ENCODE results near the gene FAM222A.

Gene FAM222A

GRCh38 chr12:109771746-109772621 is 58.4 kb downstream of the FAM222A start:
- DNase-seq (ENCODE audit: low read depth in 2 of 2): no peak

DNA sequence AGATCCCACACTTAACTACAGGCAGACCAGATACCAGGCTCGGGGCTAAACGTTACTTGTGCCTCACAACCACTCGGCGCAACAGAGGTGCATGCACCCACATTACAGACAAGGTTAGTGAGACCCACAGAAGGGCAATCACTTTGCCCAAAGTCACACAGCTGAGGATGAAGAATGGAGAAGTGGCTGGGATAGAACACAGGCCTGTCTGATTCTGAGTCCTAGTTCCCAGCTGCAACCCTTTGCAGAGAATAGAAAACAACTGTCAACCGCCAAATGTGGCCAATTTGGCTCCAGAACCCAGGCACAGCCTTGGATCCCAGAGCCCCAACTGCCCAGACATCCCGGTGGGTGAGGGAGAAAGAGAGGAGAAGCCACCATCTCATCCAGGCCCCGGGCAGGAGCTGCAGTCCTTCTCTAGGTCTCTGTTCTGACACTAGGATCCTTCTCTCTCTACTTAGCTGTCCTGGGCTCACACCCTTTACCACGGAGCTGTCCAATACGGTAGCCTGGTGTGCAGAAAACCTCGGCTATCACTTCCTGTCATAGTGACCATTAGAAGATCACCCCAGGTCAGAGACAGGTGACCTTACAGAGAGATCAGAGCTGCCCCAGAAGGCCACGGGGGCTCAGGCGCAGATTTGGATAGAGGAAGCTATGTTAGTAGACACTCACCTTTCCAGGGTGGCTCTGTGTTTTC is 59.1 kb downstream of the FAM222A start:
- no peak for DNase-seq (ENCODE audit: low read depth in 2 of 2)

GRCh38 chr12:109773384-109774011 is 59.9 kb downstream of the FAM222A start:
- no peak for DNase-seq (ENCODE audit: low read depth in 2 of 2)

DNA sequence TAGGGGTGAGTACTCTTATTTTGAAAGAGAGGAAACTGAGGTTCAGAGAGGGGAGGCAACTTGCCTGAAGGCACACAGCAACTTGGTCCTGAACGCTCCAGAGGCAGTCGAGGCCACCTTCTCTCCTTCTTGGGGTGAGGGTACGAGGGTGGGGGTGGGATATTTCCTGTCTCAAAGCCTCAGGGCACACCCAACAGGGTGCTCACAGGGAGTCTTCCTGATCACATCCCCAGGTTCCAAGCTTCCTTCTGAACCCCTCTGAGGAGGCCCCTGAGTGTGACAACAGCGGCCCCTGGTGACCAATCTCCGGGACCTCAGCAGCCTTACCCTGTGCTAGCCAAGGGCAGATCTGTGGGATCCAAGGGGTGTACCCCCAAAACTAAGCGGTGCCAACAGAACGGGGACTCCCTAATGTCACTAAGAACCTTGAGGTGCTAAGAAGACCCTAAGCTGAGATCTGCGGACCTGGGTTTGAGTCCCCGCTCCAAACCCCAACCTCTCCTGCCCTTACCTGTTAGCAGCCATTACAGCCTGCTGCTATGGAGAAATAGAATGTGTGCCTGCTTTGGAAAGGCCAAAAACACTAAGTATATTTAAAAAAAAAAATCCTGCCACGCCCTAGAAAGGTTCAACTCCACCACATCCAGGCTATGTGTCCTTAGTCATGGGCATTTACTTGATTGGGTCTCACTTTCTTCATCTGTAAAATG is 61.7 kb downstream of the FAM222A start:
- DNase-seq (ENCODE audit: low read depth in 2 of 2): peak; percentile 52 to 67

DNA sequence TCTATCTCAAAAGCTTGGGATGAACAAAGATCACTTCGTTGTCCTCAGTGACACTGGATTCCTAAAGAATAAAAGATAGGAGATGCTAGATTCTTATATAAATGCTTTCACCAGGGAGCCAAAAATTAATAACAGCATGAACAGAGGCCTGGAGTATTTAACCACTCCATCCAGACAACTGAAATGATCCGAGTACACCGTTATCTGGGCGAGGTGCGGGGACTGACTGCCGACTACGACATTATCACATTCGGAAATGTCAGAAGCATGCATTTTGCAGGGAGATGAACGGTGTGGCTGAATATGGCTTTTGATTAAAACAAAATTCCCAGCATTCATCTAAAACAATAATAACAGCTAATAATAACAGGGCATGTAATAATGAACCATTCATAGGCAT is 63.0 kb downstream of the FAM222A start:
- no peak for DNase-seq (ENCODE audit: low read depth in 2 of 2)

DNA sequence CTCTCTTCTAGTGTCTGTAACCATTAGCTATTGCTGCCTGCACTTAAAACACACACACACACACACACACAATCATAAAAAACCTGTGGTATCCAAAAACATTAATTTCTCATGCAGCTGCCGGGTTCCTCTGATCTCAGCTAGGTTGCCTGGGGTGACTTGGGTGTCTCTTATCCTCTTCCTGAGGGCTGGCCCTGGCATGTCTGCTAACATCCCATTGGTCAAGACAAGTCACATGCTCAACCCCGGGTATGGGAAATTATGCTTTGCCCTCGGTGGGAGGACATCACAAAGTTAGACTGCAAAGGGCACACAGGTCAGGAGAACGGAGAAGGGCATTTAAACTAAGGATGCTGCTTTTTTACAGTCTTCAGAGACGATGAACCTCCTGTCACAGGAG is 63.9 kb downstream of the FAM222A start:
- DNase-seq (ENCODE audit: low read depth in 2 of 2): peak; percentile 27 to 39

GRCh38 chr12:109778684-109779083 is 65.1 kb downstream of the FAM222A start:
- no peak for DNase-seq (ENCODE audit: low read depth in 2 of 2)

DNA sequence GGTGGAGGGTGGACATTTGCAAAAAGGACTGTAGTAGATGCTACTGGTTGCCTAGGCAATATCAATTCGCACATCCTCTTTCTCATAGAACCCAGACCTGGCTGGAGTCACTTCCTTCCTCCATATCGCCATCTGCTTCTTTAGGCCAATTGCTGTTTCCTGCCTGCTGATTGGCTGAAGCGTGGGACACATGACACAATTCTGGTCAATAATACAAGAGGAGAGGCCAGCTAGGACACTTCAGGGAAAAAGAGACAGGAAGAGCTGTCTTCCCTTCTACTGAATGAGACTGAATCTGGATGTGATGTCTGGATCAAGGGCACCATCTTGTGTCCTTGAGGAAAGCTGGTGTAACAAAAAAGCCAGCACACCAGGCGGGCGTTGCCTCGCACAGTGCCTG is 65.8 kb downstream of the FAM222A start:
- no peak for DNase-seq (ENCODE audit: low read depth in 2 of 2)

GRCh38 chr12:109781668-109782325 is 68.2 kb downstream of the FAM222A start:
- no peak for DNase-seq (ENCODE audit: low read depth in 2 of 2)

DNA sequence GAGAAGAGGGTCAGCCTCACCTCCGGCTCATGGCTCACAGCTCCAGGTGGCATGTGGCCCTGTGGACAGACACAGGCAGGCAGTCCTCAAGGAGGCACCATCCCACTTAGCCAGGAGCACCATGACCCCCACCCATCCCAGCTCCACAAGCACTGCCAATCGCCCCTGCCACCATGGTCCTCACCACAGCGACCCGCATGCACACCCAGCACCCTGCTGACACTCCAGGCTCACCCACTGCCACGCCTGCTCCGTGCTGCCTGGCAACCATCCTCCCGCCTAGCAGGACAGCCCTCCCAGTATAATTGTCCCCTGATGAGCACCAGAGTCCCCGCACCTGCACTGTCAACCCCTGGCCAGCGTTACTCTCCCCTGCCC is 68.7 kb downstream of the FAM222A start:
- no peak for DNase-seq (ENCODE audit: low read depth in 2 of 2)

GRCh38 chr12:109783135-109783964 is 69.7 kb downstream of the FAM222A start:
- no peak for DNase-seq (ENCODE audit: low read depth in 2 of 2)

DNA sequence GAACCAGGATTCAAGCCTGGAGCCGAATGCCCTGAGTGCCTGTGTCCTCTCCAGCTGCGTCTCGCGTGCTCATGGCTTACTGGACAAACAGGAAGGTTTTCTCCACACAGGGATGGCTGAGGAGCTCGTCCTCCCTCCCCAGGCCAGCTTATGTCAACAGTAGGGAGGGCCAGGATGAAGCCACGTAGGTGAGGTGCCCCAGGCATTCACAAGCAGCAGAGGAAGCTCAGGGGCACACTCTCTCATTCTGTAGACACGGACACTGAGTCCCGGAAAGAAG is 70.3 kb downstream of the FAM222A start:
- no peak for DNase-seq (ENCODE audit: low read depth in 2 of 2)

DNA sequence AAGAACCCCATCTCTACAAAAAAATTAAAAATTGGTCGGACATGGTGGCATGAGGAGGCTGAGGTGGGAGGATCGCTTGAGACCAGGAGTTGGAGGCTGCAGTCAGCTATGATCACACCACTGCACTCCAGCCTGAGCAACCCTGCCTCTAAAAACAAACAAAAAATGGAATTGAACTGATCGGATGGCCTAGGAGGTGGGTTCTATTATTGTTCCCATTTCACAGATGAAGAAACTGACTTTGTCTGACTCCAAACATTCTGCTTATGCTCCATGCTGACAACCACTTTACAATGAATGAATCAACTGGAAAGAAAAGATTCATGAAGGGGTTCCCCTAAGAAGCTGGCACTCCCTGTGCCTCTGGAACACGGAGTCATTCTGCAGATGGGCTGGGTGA is 72.2 kb downstream of the FAM222A start:
- DNase-seq (ENCODE audit: low read depth in 2 of 2): no peak

DNA sequence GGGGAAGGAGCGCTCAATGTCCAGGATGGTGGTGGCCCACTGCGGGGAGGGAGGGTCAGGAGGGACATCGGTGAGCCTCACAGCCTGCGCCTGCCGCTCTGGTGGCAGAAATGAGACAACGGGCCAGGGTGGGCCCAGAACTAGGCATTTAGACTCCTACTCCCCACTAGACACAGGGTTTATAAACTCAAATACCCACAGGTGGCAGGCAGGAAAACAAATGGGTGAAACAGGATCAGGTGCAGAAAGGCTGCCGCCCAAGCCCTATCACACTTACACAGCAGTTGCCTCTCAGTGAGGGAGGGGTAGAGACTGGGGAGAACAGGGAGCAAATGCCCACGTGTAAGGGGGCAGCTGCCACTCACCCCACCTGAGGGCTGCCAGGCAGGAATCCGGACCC is 73.2 kb downstream of the FAM222A start:
- DNase-seq (ENCODE audit: low read depth in 2 of 2): no peak

GRCh38 chr12:109789526-109790048 is 76.0 kb downstream of the FAM222A start:
- no peak for DNase-seq (ENCODE audit: low read depth in 2 of 2)

- DNase-seq (ENCODE audit: low read depth in 2 of 2): no peak
Measured at GRCh38 chr12:109792992-109793391, 79.4 kb downstream of the FAM222A start.

DNA sequence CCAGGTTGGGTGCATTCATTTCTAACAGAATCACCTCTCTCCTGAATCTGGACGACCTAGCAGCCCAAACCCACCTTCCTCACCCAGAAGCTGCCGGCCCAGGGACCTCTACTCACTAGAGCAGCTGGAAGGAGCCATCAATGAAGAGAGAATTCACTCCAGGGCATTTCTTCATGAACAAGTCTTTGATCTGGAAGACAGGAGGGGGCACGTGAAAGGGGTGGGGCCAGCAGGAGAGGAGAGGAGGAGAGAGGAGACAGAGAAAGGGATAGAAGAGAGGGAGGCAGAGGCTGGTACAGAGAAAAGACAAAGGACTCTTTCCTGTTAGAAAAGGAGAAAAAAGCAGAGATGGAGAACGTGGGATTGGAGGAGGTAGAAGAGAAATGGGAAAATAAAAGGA is 79.8 kb downstream of the FAM222A start:
- no peak for DNase-seq (ENCODE audit: low read depth in 2 of 2)

GRCh38 chr12:109793826-109794501 is 80.3 kb downstream of the FAM222A start:
- no peak for DNase-seq (ENCODE audit: low read depth in 2 of 2)

GRCh38 chr12:109795023-109795422 is 81.4 kb downstream of the FAM222A start:
- DNase-seq (ENCODE audit: low read depth in 2 of 2): no peak

DNA sequence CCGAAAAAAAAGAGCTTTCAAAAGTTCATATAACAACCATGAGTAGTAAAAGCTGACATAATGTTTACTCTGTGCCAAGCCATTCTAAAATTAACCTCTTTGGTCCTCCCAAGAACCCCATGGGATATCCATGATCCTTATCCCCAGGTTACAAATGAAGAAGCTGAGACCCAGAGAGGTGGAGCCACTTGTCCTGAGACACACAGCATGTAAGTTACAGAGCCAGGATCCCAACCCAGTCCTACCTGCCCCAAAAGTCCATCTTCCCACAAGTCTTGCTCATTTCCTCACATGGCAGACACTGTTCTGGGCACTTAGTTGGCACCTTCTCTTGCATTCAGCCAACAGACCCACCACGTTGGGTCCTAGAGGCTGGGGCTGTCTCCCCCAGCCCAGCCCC is 82.4 kb downstream of the FAM222A start:
- DNase-seq (ENCODE audit: low read depth in 2 of 2): no peak

Data from stimulated activated CD4-positive, alpha-beta T cell treated with anti-CD3 and anti-CD28 coated beads, Interleukin-15, amount 100 ng/mL, for 48 hours (primary cell).